OCI-LY1 (cell line): Measurements from ENCODE around the gene IL1RAP.

ENCODE experiments used
- EZH2 ChIP-seq: fragments of 200-600 bp; sonication (generic), shearing (Covaris generic); IDR thresholded peaks from 2 replicates; pipeline ENCODE4 v1.8.0; 2017; ENCODE audit warnings: borderline replicate concordance, mixed run types, mild to moderate bottlenecking, antibody characterized with exemption, low read length, moderate library complexity, mixed read lengths
- TF ChIP-seq, protein P1 (sequence below): fragments of 200-600 bp; sonication (generic), shearing (Covaris generic); IDR thresholded peaks from 2 replicates; pipeline ENCODE4 v1.5.1; 2017; ENCODE audit warnings: mild to moderate bottlenecking, antibody characterized with exemption, low read length, moderate library complexity, mixed read lengths

- TF ChIP-seq, protein P1, sequence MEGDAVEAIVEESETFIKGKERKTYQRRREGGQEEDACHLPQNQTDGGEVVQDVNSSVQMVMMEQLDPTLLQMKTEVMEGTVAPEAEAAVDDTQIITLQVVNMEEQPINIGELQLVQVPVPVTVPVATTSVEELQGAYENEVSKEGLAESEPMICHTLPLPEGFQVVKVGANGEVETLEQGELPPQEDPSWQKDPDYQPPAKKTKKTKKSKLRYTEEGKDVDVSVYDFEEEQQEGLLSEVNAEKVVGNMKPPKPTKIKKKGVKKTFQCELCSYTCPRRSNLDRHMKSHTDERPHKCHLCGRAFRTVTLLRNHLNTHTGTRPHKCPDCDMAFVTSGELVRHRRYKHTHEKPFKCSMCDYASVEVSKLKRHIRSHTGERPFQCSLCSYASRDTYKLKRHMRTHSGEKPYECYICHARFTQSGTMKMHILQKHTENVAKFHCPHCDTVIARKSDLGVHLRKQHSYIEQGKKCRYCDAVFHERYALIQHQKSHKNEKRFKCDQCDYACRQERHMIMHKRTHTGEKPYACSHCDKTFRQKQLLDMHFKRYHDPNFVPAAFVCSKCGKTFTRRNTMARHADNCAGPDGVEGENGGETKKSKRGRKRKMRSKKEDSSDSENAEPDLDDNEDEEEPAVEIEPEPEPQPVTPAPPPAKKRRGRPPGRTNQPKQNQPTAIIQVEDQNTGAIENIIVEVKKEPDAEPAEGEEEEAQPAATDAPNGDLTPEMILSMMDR: no peak
- no peak for TF ChIP-seq EZH2
Measured at GRCh38 chr3:190491533-190492054, 22.3 kb upstream of the IL1RAP start.
